DND-41 (cell line): ENCODE measurements around the gene URM1.

Experiments
- CTCF ChIP-seq: IDR thresholded peaks from 2 replicates; pipeline ENCODE4 v1.5.1; 2012; ENCODE audit warnings: borderline replicate concordance, low read length, moderate library complexity, mild to moderate bottlenecking; ENCODE audit not compliant: poor library complexity, severe bottlenecking; ENCODE audit errors: extremely low read depth
- EZH2 ChIP-seq: IDR thresholded peaks from 3 replicates; pipeline ENCODE4 v1.6.1; 2012; ENCODE audit warnings: borderline replicate concordance, low read depth, mild to moderate bottlenecking, moderate library complexity, low read length, inconsistent platforms; ENCODE audit not compliant: severe bottlenecking

GRCh38 chr9:128431207-128431606, 60.0 kb downstream of the URM1 start:
- no peak for TF ChIP-seq CTCF
- TF ChIP-seq EZH2, result no peak
